IMR-90 (cell line): ENCODE data around the gene CABP7. TPM values are rescaled to one million over a fixed set of nuclear protein-coding genes. Genes with fewer than 3 reads are reported as not detected.

ENCODE experiments used
- ATAC-seq: fragments of 200-7000 bp; cut with Tn5 transposase; 2 replicates; pipeline ENCODE4 v1.9.1; 2020; ENCODE audit warnings: low read depth, mild to moderate bottlenecking, moderate library complexity
- BruUV-seq: library from RNA; stranded (reverse); fragments of 400-500 nt; replicated peaks from 2 replicates; lab custom pipeline; 2021; lab: Mats Ljungman, UMichigan
- CTCF ChIA-PET: fragments of 300-600 bp; formaldehyde crosslinking; extraction: SDS; loops from one replicate; lab custom pipeline; 2021; ENCODE audit warnings: antibody characterized with exemption; lab: Yijun Ruan, JAX
- POLR2A ChIA-PET: fragments of 300-600 bp; sonication (Branson Sonifier 250); formaldehyde crosslinking; loops from one replicate; lab custom pipeline; 2022; ENCODE audit warnings: antibody characterized with exemption; ENCODE audit not compliant: unreplicated experiment; lab: Charles Lee
- DNase-seq: peaks from one replicate; pipeline ENCODE4 v3.0.0; 2013
- H2AFZ ChIP-seq: replicated peaks from 2 replicates; pipeline ENCODE3; 2013; ENCODE audit warnings: low read length, mild to moderate bottlenecking; ENCODE audit not compliant: poor library complexity
- H2AK5ac ChIP-seq: 2 replicates; pipeline ENCODE4 v1.6.1; 2013; ENCODE audit warnings: low read depth, low read length, inconsistent platforms
- H2AK9ac ChIP-seq: replicated peaks from 2 replicates; pipeline ENCODE3; 2013; ENCODE audit warnings: mild to moderate bottlenecking, low read depth, low read length, moderate library complexity; ENCODE audit not compliant: poor library complexity
- H2BK120ac ChIP-seq: 2 replicates; pipeline ENCODE4 v1.6.1; 2013; ENCODE audit warnings: low read depth, low read length, inconsistent platforms
- H2BK15ac ChIP-seq: 3 replicates; pipeline ENCODE4 v1.6.1; 2013; ENCODE audit warnings: low read depth, low read length, inconsistent platforms
- H2BK20ac ChIP-seq: 2 replicates; pipeline ENCODE4 v1.6.1; 2013; ENCODE audit warnings: low read depth, mild to moderate bottlenecking, inconsistent platforms, low read length, moderate library complexity
- H2BK5ac ChIP-seq: 2 replicates; pipeline ENCODE4 v1.6.1; 2013; ENCODE audit warnings: mild to moderate bottlenecking, low read depth, low read length, inconsistent platforms; ENCODE audit not compliant: poor library complexity, severe bottlenecking
- H3K14ac ChIP-seq: replicated peaks from 2 replicates; pipeline ENCODE4 v1.6.1; 2013; ENCODE audit warnings: low read depth, low read length, inconsistent platforms
- H3K18ac ChIP-seq: 2 replicates; pipeline ENCODE4 v1.6.1; 2013; ENCODE audit warnings: low read depth, low read length, control low read depth
- H3K23ac ChIP-seq: 2 replicates; pipeline ENCODE4 v1.6.1; 2013; ENCODE audit warnings: low read depth, low read length, inconsistent platforms
- H3K27ac ChIP-seq: 2 replicates; pipeline ENCODE4 v1.5.1; 2013; ENCODE audit warnings: mild to moderate bottlenecking, control low read depth, low read length; ENCODE audit not compliant: insufficient read depth
- H3K27me3 ChIP-seq: 2 replicates; pipeline ENCODE4 v1.6.1; 2013; ENCODE audit warnings: low read length; ENCODE audit not compliant: control insufficient read depth, insufficient read depth
- H3K36me3 ChIP-seq: 2 replicates; pipeline ENCODE4 v1.6.1; 2013; ENCODE audit warnings: low read length, mixed read lengths; ENCODE audit not compliant: control insufficient read depth, insufficient read depth
- H3K4ac ChIP-seq: 2 replicates; pipeline ENCODE4 v1.6.1; 2013; ENCODE audit warnings: low read depth, low read length, inconsistent platforms
- H3K4me1 ChIP-seq: 2 replicates; pipeline ENCODE4 v1.6.1; 2013; ENCODE audit warnings: low read length, mixed read lengths; ENCODE audit not compliant: control insufficient read depth, insufficient read depth
- H3K4me2 ChIP-seq: 2 replicates; pipeline ENCODE4 v1.6.1; 2013; ENCODE audit warnings: low read depth, mild to moderate bottlenecking, control low read depth, low read length, moderate library complexity
- H3K4me3 ChIP-seq: 2 replicates; pipeline ENCODE4 v1.5.1; 2013; ENCODE audit warnings: low read depth, mild to moderate bottlenecking, control low read depth, low read length, moderate library complexity; ENCODE audit not compliant: insufficient read depth
- H3K56ac ChIP-seq: 2 replicates; pipeline ENCODE4 v1.6.1; 2013; ENCODE audit warnings: low read length, inconsistent platforms; ENCODE audit not compliant: insufficient read depth; ENCODE audit errors: extremely low read depth
- H3K79me1 ChIP-seq, 2 experiments: 2 replicates each; pipeline ENCODE4 v1.6.1; 2013; ENCODE audit warnings: low read length in 2 of 2, inconsistent platforms in 1 of 2, low read depth in 1 of 2
- H3K9ac ChIP-seq: 2 replicates; pipeline ENCODE4 v1.6.1; 2013; ENCODE audit warnings: low read depth, low read length, control low read depth
- H3K9me1 ChIP-seq: 2 replicates; pipeline ENCODE4 v1.6.1; 2013; ENCODE audit warnings: low read length, inconsistent platforms; ENCODE audit not compliant: insufficient read depth
- H3K9me3 ChIP-seq: 2 replicates; pipeline ENCODE4 v1.6.1; 2013; ENCODE audit warnings: low read length; ENCODE audit not compliant: control insufficient read depth, insufficient read depth
- H4K20me1 ChIP-seq: 2 replicates; pipeline ENCODE4 v1.6.1; 2013; ENCODE audit warnings: low read length, inconsistent platforms; ENCODE audit not compliant: insufficient read depth
- H4K5ac ChIP-seq: 2 replicates; pipeline ENCODE4 v1.6.1; 2013; ENCODE audit warnings: mild to moderate bottlenecking, low read depth, low read length, control low read depth
- H4K8ac ChIP-seq, 2 experiments: 2 replicates each; pipeline ENCODE4 v1.6.1; 2013; ENCODE audit warnings: low read depth in 2 of 2, low read length in 2 of 2, control low read depth in 1 of 2, inconsistent platforms in 1 of 2
- H4K91ac ChIP-seq: 2 replicates; pipeline ENCODE4 v1.6.1; 2013; ENCODE audit warnings: low read depth, low read length, inconsistent platforms; ENCODE audit not compliant: insufficient read depth
- MAFK ChIP-seq: IDR thresholded peaks from 2 replicates; pipeline ENCODE4 v1.6.1; 2012; ENCODE audit warnings: low read depth, low read length, improper control_type of control experiment
- MAZ ChIP-seq: IDR thresholded peaks from 2 replicates; pipeline ENCODE4 v1.6.1; 2012; ENCODE audit warnings: low read depth, mild to moderate bottlenecking, low read length, improper control_type of control experiment, moderate library complexity, borderline replicate concordance
- POLR2A ChIP-seq: IDR thresholded peaks from 2 replicates; pipeline ENCODE4 v1.6.1; 2012; ENCODE audit warnings: mild to moderate bottlenecking, low read depth, low read length
- WGBS, 2 experiments: methylation state at CpG; one replicate each; pipeline versions ENCODE4 v1.1.5 to v1.1.7; 2013; ENCODE audit warnings: missing lambda C conversion rate in 2 of 2; ENCODE audit not compliant: insufficient read length in 1 of 2; ENCODE audit errors: extremely low coverage in 2 of 2; 5-methylcytosine and 5-hydroxymethylcytosine counted together
- dilution Hi-C: fragments of 300-500 bp; cut with HindIII; formaldehyde crosslinking; loops from one replicate; pipeline ENCODE4 v1.14.3; 2018; ENCODE audit warnings: low sequenced_read_pairs; ENCODE audit not compliant: unreplicated experiment
- in situ Hi-C: fragments of 300-500 bp; cut with MboI; formaldehyde crosslinking; loops from 3 replicates; pipeline ENCODE4 v1.14.3; 2019; ENCODE audit warnings: low sequenced_read_pairs, inconsistent platforms, mixed read lengths
- intact Hi-C: fragments of 100-400 bp; cut with micrococcal nuclease; formaldehyde crosslinking; loops from 2 replicates; pipeline ENCODE4 v1.10.0; 2022
- polyA plus RNA-seq, 3 experiments: library from polyadenylated mRNA; depleted of rRNA; stranded (reverse); fragments of >200 nt; gene quantifications; 2 replicates each; pipeline ENCODE4 v1.2.3, GENCODE V29; 2012; ENCODE audit warnings: low replicate concordance in 1 of 3
- total RNA-seq: library from RNA; depleted of rRNA; stranded (reverse); fragments of >200 nt; gene quantifications from 2 replicates; pipeline ENCODE4 v1.2.3, GENCODE V29; 2012

The CABP7 gene
- total and polyA plus RNA-seq, 2 of the 4 experiments (the other 2 are of a cell fraction): under 0.01 to 0.03 TPM

DNA sequence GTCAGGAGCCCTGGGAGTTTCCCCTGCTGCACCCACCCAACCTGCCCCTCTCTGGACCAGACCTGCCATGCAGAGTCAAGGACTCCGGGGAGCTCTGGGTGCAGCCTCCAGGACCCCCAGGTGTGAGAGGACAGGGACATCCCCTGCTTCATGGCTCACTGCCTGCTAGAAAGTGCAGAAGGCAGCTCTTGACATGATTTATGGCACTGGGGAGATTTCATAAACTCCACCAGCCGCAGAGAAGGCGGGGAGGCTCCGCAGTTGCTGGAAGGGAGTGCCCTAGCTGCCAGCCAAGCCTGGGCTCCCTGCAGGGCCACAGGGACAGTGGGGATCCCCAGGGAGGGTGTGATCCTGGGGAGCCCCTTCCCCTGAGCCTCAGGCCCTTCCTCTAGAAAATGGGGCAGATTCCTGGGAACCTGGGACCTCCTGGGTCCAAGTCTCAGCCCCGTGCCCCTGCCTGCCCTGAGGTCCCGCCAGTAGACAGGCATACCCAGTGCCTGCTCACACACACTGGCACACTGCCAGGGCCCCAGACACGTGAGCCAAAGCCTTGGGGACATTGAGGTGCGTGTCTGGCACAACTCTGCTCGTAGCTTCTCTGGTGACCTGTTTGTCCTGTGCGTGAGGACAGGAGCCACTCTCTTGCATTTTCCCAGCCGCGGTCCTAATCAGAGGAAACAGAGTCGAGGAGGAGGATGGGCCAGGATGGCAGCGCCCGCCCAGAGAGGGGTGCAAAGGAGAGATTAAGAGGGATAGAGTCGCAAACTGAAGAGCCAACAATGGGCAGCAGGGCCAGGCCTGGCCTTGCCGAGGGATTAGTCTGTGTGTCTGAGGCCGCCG is 13.8 kb downstream of the CABP7 start:
- Histone ChIP-seq H2AK9ac (no peak overlapping the region), H4K8ac (no peak overlapping the region), H3K9me1 (no peaks in the 10 kb centered on the region), H3K79me1 (no peaks in the 10 kb centered on the region), H2BK20ac (no peak overlapping the region), H3K4me2 (no peak overlapping the region), H3K36me3 (peaks cover 11% of the 10 kb centered on the region), H3K4me1 (no peaks in the 10 kb centered on the region), H3K9me3 (no peaks in the 10 kb centered on the region), H3K14ac (no peak overlapping the region), H2BK5ac (no peak overlapping the region), H2AK5ac (no peak overlapping the region), H2BK15ac (no peak overlapping the region), H4K91ac (no peak overlapping the region), H2BK120ac (no peak overlapping the region), H3K18ac (no peak overlapping the region), H4K20me1 (no peaks in the 10 kb centered on the region), H3K23ac (no peak overlapping the region), H3K56ac (no peak overlapping the region), H3K27ac (no peak overlapping the region), H3K9ac (no peak overlapping the region), H3K27me3 (no peaks in the 10 kb centered on the region), H3K4ac (no peak overlapping the region), H2AFZ (no peak overlapping the region), H4K5ac (no peak overlapping the region), H3K4me3 (no peak overlapping the region)
- dilution Hi-C loops: no loop called here
- intact Hi-C loops: no loop called here
- no peak for ATAC-seq
- DNase-seq: no peak
- ChIA-PET CTCF (no interaction called here), POLR2A (interaction anchor here (0.5 kb wide), 1 partner anchor 74 kb away, joined by 4 read pairs; no protein-coding TSS in a partner anchor)
- TF ChIP-seq POLR2A (no peak), MAFK (no peak), MAZ (no peak)
- in situ Hi-C loops: no loop called here
- BruUV-seq: no TSS peak
- WGBS, 2 experiments: 74% methylated on average over 13 of the region's 19 CpGs; no CpG with 5 or more reads in 1 of the 2 experiments
